T-cell (primary cell): Measurements from ENCODE around the gene C7orf25. TPM values are rescaled to one million over a fixed set of nuclear protein-coding genes. Genes with fewer than 3 reads are reported as not detected.

Experiments used
- ATAC-seq, 4 experiments: fragments of 200-7000 bp in 3 of 4; fragments of 150-1000 bp in 1 of 4; cut with Tn5 transposase; replicated peaks in 1 of 4; 1 replicate in 3 of 4; 2 replicates in 1 of 4; pipeline ENCODE4 v1.10.0; 2021; ENCODE audit warnings: moderate library complexity in 3 of 4, mild to moderate bottlenecking in 2 of 4, moderate number of reproducible peaks in 1 of 4
- CTCF ChIA-PET, 2 donors: fragments of 300-600 bp; sonication (Branson Sonifier 250); formaldehyde crosslinking; loops; one replicate each; lab custom pipeline; 2022; ENCODE audit warnings: antibody characterized with exemption in 2 of 2; lab: Charles Lee
- POLR2A ChIA-PET, 2 donors: fragments of 300-600 bp; sonication (Branson Sonifier 250); formaldehyde crosslinking; loops; one replicate each; lab custom pipeline; 2022; ENCODE audit warnings: antibody characterized with exemption in 2 of 2; lab: Charles Lee
- DNase-seq, 35 experiments: peaks; one replicate each; pipeline versions ENCODE4 v3.0.0 to v3.0.0-alpha.2; 2013 to 2023
- H3K27ac ChIP-seq: one replicate; pipeline ENCODE4 v1.5.1; 2013; ENCODE audit warnings: low read length
- H3K27me3 ChIP-seq, 2 experiments: replicated peaks in 1 of 2; 1 replicate in 1 of 2; 2 replicates in 1 of 2; pipeline versions ENCODE4 v1.6.1 to v1.7.0; 2013; ENCODE audit warnings: low read length in 1 of 2, mixed read lengths in 1 of 2; ENCODE audit not compliant: control insufficient read depth in 2 of 2, insufficient read depth in 2 of 2; ENCODE audit errors: extremely low read depth in 1 of 2
- H3K36me3 ChIP-seq, 2 donors: 1 replicate in 1 of 2; 2 replicates in 1 of 2; pipeline versions ENCODE4 v1.6.1 to v1.7.0; 2013; ENCODE audit warnings: low read length in 1 of 2; ENCODE audit not compliant: control insufficient read depth in 2 of 2, insufficient read depth in 1 of 2; ENCODE audit errors: extremely low read depth in 1 of 2
- H3K4me1 ChIP-seq, 2 experiments: 1 replicate in 1 of 2; 2 replicates in 1 of 2; pipeline versions ENCODE4 v1.6.1 to v1.7.0; 2013; ENCODE audit warnings: low read length in 2 of 2, mixed read lengths in 1 of 2; ENCODE audit not compliant: insufficient read depth in 2 of 2, control insufficient read depth in 1 of 2; ENCODE audit errors: extremely low read depth in 1 of 2
- H3K4me3 ChIP-seq, 2 donors: 1 replicate in 1 of 2; 2 replicates in 1 of 2; pipeline versions ENCODE4 v1.5.1 to v1.7.0; 2013; ENCODE audit warnings: mild to moderate bottlenecking in 2 of 2, low read length in 1 of 2, moderate library complexity in 1 of 2; ENCODE audit not compliant: control insufficient read depth in 1 of 2; ENCODE audit errors: extremely low read depth in 1 of 2
- H3K9me3 ChIP-seq: 2 replicates; pipeline ENCODE4 v1.7.0; 2013
- H3K27ac Mint-ChIP-seq, 2 donors: one replicate each; pipeline ENCODE4 v1.8.0; 2020 to 2021; ENCODE audit warnings: mild to moderate bottlenecking in 2 of 2, mixed read lengths in 2 of 2
- H3K27me3 Mint-ChIP-seq, 2 donors: one replicate each; pipeline ENCODE4 v1.8.0; 2021 to 2022; ENCODE audit warnings: mixed read lengths in 2 of 2
- H3K36me3 Mint-ChIP-seq: one replicate; pipeline ENCODE4 v1.8.0; 2021; ENCODE audit warnings: mixed read lengths
- H3K4me1 Mint-ChIP-seq, 3 donors: one replicate each; pipeline ENCODE4 v1.8.0; 2020 to 2022; ENCODE audit warnings: mixed read lengths in 3 of 3, mild to moderate bottlenecking in 1 of 3
- H3K4me3 Mint-ChIP-seq, 3 donors: one replicate each; pipeline ENCODE4 v1.8.0; 2020 to 2022; ENCODE audit warnings: mild to moderate bottlenecking in 3 of 3, mixed read lengths in 3 of 3, moderate library complexity in 3 of 3
- H3K9me3 Mint-ChIP-seq, 3 donors: one replicate each; pipeline ENCODE4 v1.8.0; 2020 to 2022; ENCODE audit warnings: mixed read lengths in 3 of 3
- WGBS: methylation state at CpG from one replicate; pipeline ENCODE4 v1.1.5; 2013; ENCODE audit warnings: missing lambda C conversion rate; ENCODE audit not compliant: insufficient coverage; 5-methylcytosine and 5-hydroxymethylcytosine counted together
- total RNA-seq, 35 experiments: library from RNA in 6 of 35; stranded (reverse) in 6 of 35; fragments of 120-200 nt in 1 of 35; gene quantifications; one replicate each; pipeline versions ENCODE4 v1.2.1 to v1.2.4 and lab custom pipeline; 2013 to 2026

The C7orf25 gene
- total RNA-seq, 5 donors from 2014 or later (not counting 1 experiment from before 2014, with no cell fraction given), result 3.3 to 8.4 (median 5.2) TPM

DNA sequence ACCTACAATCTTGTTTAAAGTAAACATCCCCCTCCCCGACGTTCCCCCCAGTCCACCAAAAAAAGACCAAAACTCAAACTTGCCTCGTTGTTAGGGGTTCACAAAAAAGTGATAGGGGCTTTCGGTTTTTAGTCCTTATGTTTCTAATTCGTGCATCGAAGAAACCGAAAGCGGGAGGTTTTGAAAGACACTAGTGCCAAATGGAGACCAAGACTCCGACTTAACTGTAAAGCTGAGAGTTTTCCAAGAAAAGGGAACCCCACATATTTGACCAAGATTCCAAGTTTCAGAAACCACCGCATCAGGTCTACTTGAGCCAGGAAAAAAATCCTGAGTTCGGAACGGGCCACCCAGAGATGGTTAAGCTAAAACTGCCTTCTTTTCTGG, 19.6 kb upstream of the C7orf25 start:
- WGBS, result 0% methylated on average over 4 of the region's 12 CpGs
- H3K27me3 ChIP-seq, result no peaks in the 10 kb centered on the region
- H3K4me1 ChIP-seq, result peaks cover 23 to 24% of the 10 kb centered on the region in 2 experiments
- peaks cover 0 to 19% of the 10 kb centered on the region in 2 donors for H3K36me3 ChIP-seq
- H3K9me3 ChIP-seq, result no peaks in the 10 kb centered on the region
- CTCF ChIA-PET, result interaction anchor here (0.7 to 2.9 kb wide), 7 partner anchors 9 to 1113 kb away, joined by 3 to 15 read pairs (median 7); partner anchors contain the start of genes C7orf25 (in 1 of the 2) and DBNL (in 1 of the 2)
- H3K27ac ChIP-seq, result peak overlapping the region; percentile 86
- peaks cover 15% of the 10 kb centered on the region for H3K36me3 Mint-ChIP-seq
- H3K4me1 Mint-ChIP-seq, result peaks cover 67 to 80% (median 78%) of the 10 kb centered on the region in 3 donors
- no peaks in the 10 kb centered on the region for H3K9me3 Mint-ChIP-seq
- H3K27ac Mint-ChIP-seq, result peak overlapping the region; percentile 98
- DNase-seq, result peak in 5 of 35 experiments; percentile 10 to 53 (median 16)
- H3K27me3 Mint-ChIP-seq, result no peaks in the 10 kb centered on the region
- H3K4me3 Mint-ChIP-seq, result peak overlapping the region; percentile 97 to 100 (median 99)
- H3K4me3 ChIP-seq, result peak overlapping the region; percentile 85 to 100
- POLR2A ChIA-PET, result interaction anchor here in 1 of 2 donors (0.8 to 1.8 kb wide), 3 partner anchors 19 to 827 kb away, joined by 3 to 5 read pairs (median 4); partner anchors contain the start of genes BLVRA and C7orf25
- no peak for ATAC-seq

DNA sequence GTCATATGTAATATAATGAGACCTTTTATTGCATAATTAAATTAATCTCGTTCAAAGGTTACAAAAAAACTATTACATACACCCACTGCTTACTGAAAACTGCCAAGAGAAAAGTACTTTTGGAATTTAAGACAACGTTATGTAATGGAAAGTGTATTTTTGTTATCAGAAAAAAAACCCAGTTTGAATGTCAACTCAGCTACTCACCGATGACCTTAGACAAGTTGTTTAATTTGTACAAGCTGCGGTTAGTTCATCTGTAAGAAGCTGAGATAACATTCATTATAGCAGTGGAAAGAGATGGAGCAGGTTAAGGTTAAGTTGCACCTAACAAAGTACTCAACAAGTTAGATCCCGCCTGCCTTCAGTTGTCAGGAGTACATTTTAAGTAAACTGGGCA, 19.0 kb upstream of the C7orf25 start:
- Mint-ChIP-seq H3K36me3 (peaks cover 10% of the 10 kb centered on the region), H3K4me1 (peaks cover 63 to 75% (median 74%) of the 10 kb centered on the region in 3 donors), H3K4me3 (peak overlapping the region; percentile 97 to 100 (median 99)), H3K27me3 (no peaks in the 10 kb centered on the region), H3K9me3 (no peaks in the 10 kb centered on the region), H3K27ac (peak overlapping the region; percentile 98)
- DNase-seq (no peak), ATAC-seq (no peak)
- Histone ChIP-seq H3K27ac (peak overlapping the region; percentile 86), H3K4me3 (peak overlapping the region; percentile 85 to 100), H3K27me3 (no peaks in the 10 kb centered on the region), H3K9me3 (no peaks in the 10 kb centered on the region), H3K4me1 (peaks cover 23 to 24% of the 10 kb centered on the region in 2 experiments), H3K36me3 (peaks cover 0 to 21% of the 10 kb centered on the region in 2 donors)
- POLR2A ChIA-PET, result interaction anchor here in 1 of 2 donors (1.8 kb wide), 1 partner anchor 19 kb away, joined by 5 read pairs; the partner anchor contains the start of gene C7orf25
- WGBS, result no CpG with 5 or more reads among the region's 5 CpGs
- CTCF ChIA-PET, result interaction anchor here (0.9 to 2.9 kb wide), 5 partner anchors 10 to 911 kb away, joined by 3 to 15 read pairs (median 5); partner anchors contain the start of gene C7orf25 (in 1 of the 2)

DNA sequence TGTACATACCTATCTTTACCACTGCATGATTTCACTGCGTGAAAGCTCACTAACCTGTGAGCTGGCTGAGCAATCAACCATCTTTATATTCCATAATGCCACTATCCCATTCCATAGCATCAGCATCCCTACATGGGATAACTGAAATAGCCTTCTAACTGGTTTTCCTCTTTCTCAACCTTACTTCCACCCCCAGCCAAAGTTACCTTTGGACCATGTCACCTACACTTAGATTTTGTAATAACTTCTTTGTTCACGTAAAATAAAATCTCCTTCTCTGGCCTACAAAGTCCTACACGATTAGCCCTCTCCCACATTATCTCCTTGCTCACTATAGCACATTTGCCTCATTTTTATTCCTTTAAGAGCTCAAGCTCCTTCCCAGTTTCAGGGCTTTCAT, 17.6 kb upstream of the C7orf25 start:
- H3K27ac ChIP-seq, result no peak overlapping the region
- H3K4me1 ChIP-seq, result peaks cover 23 to 24% of the 10 kb centered on the region in 2 experiments
- Mint-ChIP-seq H3K27ac (peak overlapping the region in 1 of 2 donors; percentile 52), H3K4me3 (peak overlapping the region in 2 of 3 donors; percentile 24 to 25), H3K36me3 (peaks cover 15% of the 10 kb centered on the region), H3K9me3 (no peaks in the 10 kb centered on the region), H3K4me1 (peaks cover 68 to 79% (median 76%) of the 10 kb centered on the region in 3 donors), H3K27me3 (no peaks in the 10 kb centered on the region)
- H3K27me3 ChIP-seq, result no peaks in the 10 kb centered on the region
- ATAC-seq (no peak), DNase-seq (no peak)
- 59% methylated on average over 3 of the region's 3 CpGs for WGBS
- peaks cover 3 to 24% of the 10 kb centered on the region in 2 donors for H3K36me3 ChIP-seq
- POLR2A ChIA-PET, result interaction anchor here in 1 of 2 donors (0.6 to 0.7 kb wide), 2 partner anchors 39 to 1169 kb away, joined by 3 read pairs; no protein-coding TSS in a partner anchor
- no peaks in the 10 kb centered on the region for H3K9me3 ChIP-seq
- no peak overlapping the region for H3K4me3 ChIP-seq
- CTCF ChIA-PET, result interaction anchor here (0.7 to 2.9 kb wide), 3 partner anchors 11 to 653 kb away, joined by 3 to 9 read pairs (median 7); partner anchors contain the start of gene STK17A (in 1 of the 2)

DNA sequence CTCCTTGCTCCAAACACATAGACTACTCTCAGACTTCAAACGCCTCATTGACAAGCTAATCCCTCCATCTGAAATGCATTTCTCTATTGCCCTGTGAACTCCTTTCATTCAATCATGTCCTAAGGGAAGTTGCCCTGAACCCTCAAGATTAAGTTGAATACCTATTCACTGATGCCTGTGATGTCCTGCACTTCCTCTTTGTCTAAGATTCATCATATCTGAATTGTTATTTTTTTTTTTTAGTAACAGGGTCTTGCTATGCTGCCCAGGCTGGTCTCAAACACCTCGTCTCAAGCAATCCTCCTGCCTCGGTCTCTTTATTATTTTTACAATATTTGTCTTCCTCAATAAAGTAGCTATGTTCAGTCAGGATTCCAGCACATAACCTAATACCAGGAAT, 16.9 kb upstream of the C7orf25 start:
- Mint-ChIP-seq H3K4me1 (peaks cover 63 to 74% (median 72%) of the 10 kb centered on the region in 3 donors), H3K9me3 (no peaks in the 10 kb centered on the region), H3K36me3 (peaks cover 19% of the 10 kb centered on the region), H3K27me3 (no peaks in the 10 kb centered on the region), H3K27ac (peak overlapping the region in 1 of 2 donors; percentile 2), H3K4me3 (peak overlapping the region in 1 of 3 donors; percentile 7)
- H3K36me3 ChIP-seq, result peaks cover 3 to 30% of the 10 kb centered on the region in 2 donors
- no peaks in the 10 kb centered on the region for H3K9me3 ChIP-seq
- H3K4me1 ChIP-seq, result peaks cover 19 to 24% of the 10 kb centered on the region in 2 experiments
- H3K27ac ChIP-seq, result no peak overlapping the region
- ATAC-seq (no peak), DNase-seq (no peak)
- WGBS, result no CpG with 5 or more reads among the region's 3 CpGs
- no peaks in the 10 kb centered on the region for H3K27me3 ChIP-seq
- ChIA-PET CTCF (interaction anchor here (0.5 to 1.9 kb wide), 4 partner anchors 11 to 654 kb away, joined by 3 to 7 read pairs (median 3); partner anchors contain the start of gene STK17A (in 1 of the 2)), POLR2A (interaction anchor here (0.5 to 0.7 kb wide), 4 partner anchors 15 to 1169 kb away, joined by 3 read pairs; partner anchors contain the start of gene STK17A (in 1 of the 2))
- no peak overlapping the region for H3K4me3 ChIP-seq

DNA sequence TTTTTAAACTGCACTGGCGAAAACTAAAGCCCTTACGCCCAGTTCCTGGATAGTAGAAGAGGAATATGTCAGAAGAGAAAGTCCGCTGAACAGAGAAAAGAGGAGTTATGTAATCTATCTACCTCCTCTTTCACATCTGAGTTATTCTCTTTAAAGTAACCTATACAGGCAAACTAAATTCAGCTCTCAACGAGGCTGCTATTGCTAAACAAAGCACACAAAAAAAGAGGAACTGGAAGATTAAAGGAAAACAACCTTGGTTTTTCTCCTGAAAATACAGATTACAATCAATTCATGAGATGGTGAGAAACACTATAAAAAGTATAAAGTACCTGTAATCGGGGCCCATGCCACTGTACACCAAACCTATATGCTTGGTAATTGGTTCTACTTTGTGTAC, 14.3 kb upstream of the C7orf25 start:
- H3K4me1 ChIP-seq, result peaks cover 8 to 16% of the 10 kb centered on the region in 2 experiments
- H3K36me3 Mint-ChIP-seq, result peaks cover 40% of the 10 kb centered on the region
- H3K9me3 Mint-ChIP-seq, result no peaks in the 10 kb centered on the region
- no peak overlapping the region for H3K4me3 Mint-ChIP-seq
- H3K27me3 Mint-ChIP-seq, result no peaks in the 10 kb centered on the region
- ChIA-PET CTCF (interaction anchor here in 1 of 2 donors (0.5 kb wide), 1 partner anchor 47 kb away, joined by 4 read pairs; no protein-coding TSS in a partner anchor), POLR2A (no interaction called here)
- no peaks in the 10 kb centered on the region for H3K9me3 ChIP-seq
- H3K27me3 ChIP-seq, result no peaks in the 10 kb centered on the region
- ATAC-seq (no peak), DNase-seq (no peak)
- H3K27ac Mint-ChIP-seq, result no peak overlapping the region
- H3K4me3 ChIP-seq, result no peak overlapping the region
- no peak overlapping the region for H3K27ac ChIP-seq
- H3K4me1 Mint-ChIP-seq, result peaks cover 39 to 56% (median 54%) of the 10 kb centered on the region in 3 donors
- peaks cover 3 to 53% of the 10 kb centered on the region in 2 donors for H3K36me3 ChIP-seq
- WGBS, result no CpG with 5 or more reads among the region's 5 CpGs

DNA sequence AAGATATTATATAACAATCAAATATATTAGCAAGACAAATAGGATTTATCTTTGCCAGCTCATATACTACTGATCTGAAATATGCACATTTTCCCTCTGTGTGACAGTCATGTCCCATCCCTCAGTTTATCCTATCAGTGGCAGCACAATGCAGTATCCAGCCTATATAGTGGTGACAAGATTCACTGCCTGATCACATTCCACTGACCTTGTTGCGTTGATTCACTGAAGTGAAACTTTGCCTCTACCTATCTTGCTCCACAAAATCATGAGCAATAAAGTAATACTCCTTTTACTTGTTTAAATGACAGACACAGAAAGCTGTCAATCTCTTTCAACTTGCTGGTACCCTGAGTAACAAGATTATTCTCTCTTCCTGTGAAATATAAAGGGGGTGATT, 13.8 kb upstream of the C7orf25 start:
- DNase-seq (no peak), ATAC-seq (no peak)
- Mint-ChIP-seq H3K9me3 (no peaks in the 10 kb centered on the region), H3K27ac (no peak overlapping the region), H3K36me3 (peaks cover 45% of the 10 kb centered on the region), H3K4me3 (no peak overlapping the region), H3K27me3 (no peaks in the 10 kb centered on the region), H3K4me1 (peaks cover 39 to 50% (median 48%) of the 10 kb centered on the region in 3 donors)
- ChIA-PET CTCF (no interaction called here), POLR2A (no interaction called here)
- no peaks in the 10 kb centered on the region for H3K27me3 ChIP-seq
- no peaks in the 10 kb centered on the region for H3K9me3 ChIP-seq
- H3K36me3 ChIP-seq, result peaks cover 3 to 58% of the 10 kb centered on the region in 2 donors
- peaks cover 6 to 11% of the 10 kb centered on the region in 2 experiments for H3K4me1 ChIP-seq
- WGBS, result no CpG with 5 or more reads among the region's 1 CpG
- no peak overlapping the region for H3K4me3 ChIP-seq
- no peak overlapping the region for H3K27ac ChIP-seq
